ENCODE data around the gene PMEPA1.

DNA sequence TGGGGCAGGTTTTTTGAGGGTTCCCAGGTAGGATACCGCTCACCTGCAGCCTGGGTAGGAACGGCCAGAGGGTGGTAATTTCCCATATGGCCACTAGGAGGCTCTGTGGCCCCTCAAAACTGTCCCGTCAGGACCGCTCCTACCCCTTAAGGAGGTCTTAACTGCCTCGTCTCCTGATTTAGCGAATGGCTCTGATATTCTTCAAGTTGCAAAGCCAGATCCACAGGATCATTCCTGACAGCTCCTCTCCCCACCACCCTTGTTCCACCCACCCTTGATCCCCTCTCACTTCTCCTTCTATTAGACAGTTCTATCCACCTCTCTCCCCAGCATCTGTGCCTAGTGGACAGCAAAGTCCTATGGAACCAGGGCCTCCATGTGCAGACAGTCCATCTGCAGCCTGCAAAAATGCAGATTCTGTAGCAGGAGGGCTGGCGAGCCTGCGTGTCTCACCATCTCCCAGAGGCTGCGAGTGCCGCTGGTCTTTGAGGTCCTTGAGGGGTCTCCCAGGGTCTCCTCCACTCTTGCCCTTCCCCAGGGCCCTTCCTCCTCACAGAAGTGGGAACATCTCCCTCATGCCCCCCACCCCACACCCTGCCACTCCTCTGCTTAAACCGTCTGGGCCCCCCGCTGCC lies 55.3 kb downstream of the PMEPA1 start:
- TF ChIP-seq EZH2 (IDR thresholded peaks at IDR 0.05) (no peak), POLR2AphosphoS5 (IDR thresholded peaks at IDR 0.05; ENCODE audit: borderline replicate concordance, low read depth, low read length) (no peak), FOXP2 (optimal IDR thresholded peaks at IDR 0.05; ENCODE audit: control extremely low read depth, extremely low read length, insufficient read depth) (no peak)
